Bronchial epithelial cell (primary cell): ENCODE data around the gene SMDT1. TPM values are rescaled to one million over a fixed set of nuclear protein-coding genes. Genes with fewer than 3 reads are reported as not detected.
A peak's percentile ranks its signal among the peaks of the same experiment; 100 is the strongest.
"Not testable (repeated sequence)": the region's sequence is repeated elsewhere in the genome, so short reads cannot be mapped to it uniquely, and the experiment has no call there.

Source experiments
- DNase-seq: peaks from one replicate; pipeline ENCODE4 v3.0.0-alpha.2; 2010; ENCODE audit warnings: low read depth
- FAIRE-seq: peaks from 2 replicates; lab custom pipeline; 2011; peaks lifted over from hg19 to GRCh38; lab: Jason Lieb, UNC
- H3K27me3 ChIP-seq: 2 replicates; pipeline ENCODE4 v1.5.1; 2011; ENCODE audit warnings: low read length; ENCODE audit not compliant: control insufficient read depth, insufficient read depth
- H3K36me3 ChIP-seq: 2 replicates; pipeline ENCODE4 v1.5.1; 2011; ENCODE audit warnings: low read length; ENCODE audit not compliant: control insufficient read depth, insufficient read depth
- H3K4me3 ChIP-seq: 2 replicates; pipeline ENCODE4 v1.5.1; 2011; ENCODE audit warnings: mild to moderate bottlenecking, low read depth, low read length, control low read depth
- CTCF ChIP-seq: IDR thresholded peaks from 2 replicates; pipeline ENCODE4 v1.5.1; 2011; ENCODE audit warnings: mild to moderate bottlenecking, moderate library complexity, low read length, control low read depth, inconsistent platforms; ENCODE audit not compliant: insufficient read depth, severe bottlenecking
- total RNA-seq: library from RNA; depleted of rRNA; stranded (reverse); fragments of >200 nt; gene quantifications from 2 replicates; pipeline ENCODE4 v1.2.1, GENCODE V29; 2014

SMDT1 gene
- total RNA-seq, 1 donor from 2014 or later, result 5.5 TPM

GRCh38 chr22:42067671-42068251, 11.7 kb upstream of the SMDT1 start:
- Histone ChIP-seq H3K4me3 (no peak overlapping the region), H3K27me3 (no peaks in the 10 kb centered on the region), H3K36me3 (peaks cover 12% of the 10 kb centered on the region)
- no peak for TF ChIP-seq CTCF
- no peak for DNase-seq
- peak; percentile 50 for FAIRE-seq

GRCh38 chr22:42068291-42068690, 11.2 kb upstream of the SMDT1 start:
- FAIRE-seq, result no peak

GRCh38 chr22:42069801-42070516, 9.5 kb upstream of the SMDT1 start:
- TF ChIP-seq CTCF, result no peak
- peaks cover 12% of the 10 kb centered on the region for H3K36me3 ChIP-seq
- peak overlapping the region; percentile 47 for H3K4me3 ChIP-seq
- no peaks in the 10 kb centered on the region for H3K27me3 ChIP-seq
- no peak for DNase-seq
- no peak for FAIRE-seq

More at GRCh38 chr22:42068291-42068690, 11.2 kb upstream of the SMDT1 start:
- TF ChIP-seq CTCF, result no peak
- Histone ChIP-seq H3K36me3 (peaks cover 12% of the 10 kb centered on the region), H3K4me3 (no peak overlapping the region), H3K27me3 (no peaks in the 10 kb centered on the region)
- DNase-seq, result no peak

DNA sequence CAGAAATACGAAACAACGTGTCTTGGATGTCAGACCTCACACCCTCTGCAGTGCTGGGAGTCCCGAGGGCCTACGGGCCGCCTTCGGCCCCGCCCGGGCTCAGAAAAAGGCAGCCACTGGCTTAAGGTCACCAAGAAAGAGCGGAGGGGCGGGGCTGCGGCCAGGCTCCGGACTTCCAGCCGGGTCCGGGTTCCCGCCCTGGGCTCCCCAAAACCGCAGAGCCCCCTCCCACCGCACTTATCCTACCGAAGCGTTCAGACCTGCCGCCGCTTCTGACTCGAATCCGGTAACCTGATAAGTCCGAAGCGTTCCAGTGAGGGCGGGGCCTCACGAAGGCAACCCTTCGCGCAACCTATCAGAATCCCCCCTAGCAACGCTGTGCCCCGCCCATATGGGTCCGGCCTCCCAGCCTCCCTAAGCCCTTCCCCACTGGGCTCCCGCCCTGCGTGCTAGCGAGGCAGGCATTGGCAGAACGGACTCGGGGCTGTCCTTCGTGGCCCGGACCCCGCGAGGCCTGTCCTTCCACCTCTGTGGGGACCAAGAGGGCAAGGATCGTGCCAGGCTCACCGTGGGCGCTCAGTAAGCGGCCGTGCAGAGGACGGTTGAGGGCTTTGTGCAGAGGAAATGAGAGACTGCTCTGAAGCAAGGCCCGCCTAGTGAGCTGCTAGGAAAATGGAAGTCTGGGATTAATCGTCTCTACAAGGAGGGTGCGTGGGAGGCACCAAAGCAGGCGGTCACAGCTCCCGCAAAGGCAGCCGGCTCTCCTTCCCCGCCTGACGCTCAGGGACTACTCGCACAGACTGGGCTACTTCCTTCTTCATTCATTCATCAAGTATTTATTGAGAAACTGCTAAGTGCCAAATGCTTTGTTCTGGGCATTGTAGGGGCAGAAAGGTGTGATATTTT, 8.7 kb upstream of the SMDT1 start, which contains the start of gene NAGA:
Gene NAGA (minus strand): TSS at position 296 of the 906 bp plus-strand sequence. CDS start 515 bp downstream, outside the sequence.
- DNase-seq, result peak; percentile 91
- Histone ChIP-seq H3K36me3 (peaks cover 11% of the 10 kb centered on the region), H3K27me3 (no peaks in the 10 kb centered on the region), H3K4me3 (peak within 1 kb of the TSS; percentile 47)
- peak; percentile 40 for FAIRE-seq
- no peak for TF ChIP-seq CTCF

DNA sequence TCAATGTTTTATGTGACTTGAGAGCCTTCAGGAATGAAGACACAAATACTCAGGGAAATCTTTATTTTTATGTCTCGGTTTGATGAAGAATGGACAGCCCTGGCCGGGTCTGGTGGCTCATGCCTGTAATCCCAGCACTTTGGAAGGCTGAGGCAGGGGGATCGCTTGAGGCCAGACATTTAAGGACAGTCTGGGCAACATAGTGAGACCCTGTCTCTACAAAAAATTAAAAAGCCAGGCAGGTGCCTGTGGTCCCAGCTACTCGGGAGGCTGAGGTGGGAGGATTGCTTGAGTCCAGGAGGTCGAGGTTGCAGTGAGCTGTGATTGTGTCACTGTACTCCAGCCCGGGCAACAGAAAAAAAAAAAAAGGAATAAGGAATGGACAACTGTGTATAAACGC, 8.0 kb upstream of the SMDT1 start:
- DNase-seq, FAIRE-seq: not testable (repeated sequence)
- H3K4me3 ChIP-seq, result peak overlapping the region; percentile 47

More for the DNA sequence above, 8.0 kb upstream of the SMDT1 start:
- H3K27me3 ChIP-seq, H3K36me3 ChIP-seq: not testable (repeated sequence)
